Epidermal melanocyte (primary cell): Measurements from ENCODE around the gene PSMA8.
"Not testable (repeated sequence)": the region's sequence is repeated elsewhere in the genome, so short reads cannot be mapped to it uniquely, and the experiment has no call there.

Source experiments
- DNase-seq: peaks from one replicate; pipeline ENCODE4 v3.0.0; 2011; ENCODE audit warnings: low spot score; ENCODE audit not compliant: insufficient read length

The PSMA8 gene

GRCh38 chr18:26233208-26233607 is 99.5 kb downstream of the PSMA8 start:
- no peak for DNase-seq

DNA sequence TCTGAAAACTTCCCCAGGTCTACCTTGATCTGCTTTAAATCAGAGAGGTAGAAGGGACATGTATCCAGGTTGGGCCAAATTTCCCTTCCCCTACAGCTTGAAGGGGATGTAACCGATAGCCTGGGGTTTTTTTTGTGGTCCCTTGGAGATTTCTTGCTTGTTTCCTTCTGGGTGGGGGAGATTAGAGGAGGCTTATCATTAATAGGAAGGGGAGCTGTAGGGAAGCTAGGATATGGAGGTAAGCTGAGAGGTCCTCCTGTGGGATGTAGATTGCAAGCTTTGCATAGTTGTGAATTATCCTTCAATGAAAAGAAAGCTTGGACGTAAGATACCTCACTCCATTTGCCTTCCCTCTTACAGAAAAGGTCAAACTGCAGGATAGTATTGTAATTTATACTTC is 103.7 kb downstream of the PSMA8 start:
- not testable (repeated sequence) for DNase-seq

GRCh38 chr18:26238718-26239117 is 105.0 kb downstream of the PSMA8 start:
- not testable (repeated sequence) for DNase-seq

DNA sequence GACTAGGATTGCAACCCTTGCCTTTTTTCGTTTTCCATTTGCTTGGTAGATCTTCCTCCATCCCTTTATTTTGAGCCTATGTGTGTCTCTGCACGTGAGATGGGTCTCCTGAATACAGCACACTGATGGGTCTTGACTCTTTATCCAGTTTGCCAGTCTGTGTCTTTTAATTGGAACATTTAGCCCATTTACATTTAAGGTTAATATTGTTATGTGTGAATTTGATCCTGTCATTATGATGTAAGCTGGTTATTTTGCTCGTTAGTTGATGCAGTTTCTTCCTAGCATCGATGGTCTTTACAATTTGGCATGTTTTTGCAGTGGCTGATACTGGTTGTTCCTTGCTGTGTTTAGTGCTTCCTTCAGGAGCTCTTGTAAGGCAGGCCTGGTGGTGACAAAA is 108.7 kb downstream of the PSMA8 start:
- DNase-seq: not testable (repeated sequence)
